Endothelial cell of umbilical vein (primary cell): ENCODE data around the gene OST4. TPM values are rescaled to one million over a fixed set of nuclear protein-coding genes. Genes with fewer than 3 reads are reported as not detected.

ENCODE experiments used
- BruUV-seq: library from RNA; stranded (reverse); fragments of 400-500 nt; replicated peaks from 2 replicates; lab custom pipeline; 2021; lab: Mats Ljungman, UMichigan
- CTCF ChIA-PET: fragments of 300-600, 350-600 bp; sonication (Branson Sonifier 250); formaldehyde crosslinking; loops from one replicate; lab custom pipeline; 2021; ENCODE audit warnings: antibody characterized with exemption, inconsistent platforms; lab: Charles Lee
- POLR2A ChIA-PET: fragments of 300-600, 350-600 bp; sonication (Branson Sonifier 250); formaldehyde crosslinking; loops from one replicate; lab custom pipeline; 2021; ENCODE audit warnings: antibody characterized with exemption, inconsistent platforms; lab: Charles Lee
- DNase-seq: peaks from one replicate; pipeline ENCODE4 v3.0.0-alpha.2; 2011; ENCODE audit warnings: low read depth, low spot score
- FAIRE-seq: peaks from 2 replicates; lab custom pipeline; 2011; peaks lifted over from hg19 to GRCh38; lab: Jason Lieb, UNC
- H2AFZ ChIP-seq: 2 replicates; pipeline ENCODE4 v1.6.0; 2012; ENCODE audit warnings: low read depth, low read length, control low read depth, inconsistent platforms
- H3K27ac ChIP-seq: 2 replicates; pipeline ENCODE4 v1.5.1; 2011; ENCODE audit warnings: low read depth, mild to moderate bottlenecking, control low read depth, low read length, moderate library complexity; ENCODE audit not compliant: insufficient read depth
- H3K27me3 ChIP-seq, 2 experiments: 2 replicates each; pipeline versions ENCODE4 v1.6.0 to v1.6.1; 2011; ENCODE audit warnings: low read length in 2 of 2, mixed read lengths in 1 of 2; ENCODE audit not compliant: control insufficient read depth in 2 of 2, insufficient read depth in 2 of 2
- H3K36me3 ChIP-seq, 2 experiments: 2 replicates in 1 of 2; 3 replicates in 1 of 2; pipeline ENCODE4 v1.5.1; 2011; ENCODE audit warnings: low read length in 2 of 2, mild to moderate bottlenecking in 1 of 2, moderate library complexity in 1 of 2; ENCODE audit not compliant: control insufficient read depth in 2 of 2, insufficient read depth in 2 of 2; ENCODE audit errors: extremely low read depth in 1 of 2
- H3K4me1 ChIP-seq: 3 replicates; pipeline ENCODE4 v1.5.1; 2011; ENCODE audit warnings: mild to moderate bottlenecking, low read length; ENCODE audit not compliant: control insufficient read depth, insufficient read depth; ENCODE audit errors: extremely low read depth
- H3K4me2 ChIP-seq: 2 replicates; pipeline ENCODE4 v1.6.1; 2011; ENCODE audit warnings: low read length, control low read depth, mixed read lengths; ENCODE audit not compliant: insufficient read depth
- H3K4me3 ChIP-seq, 3 experiments: fragments of 200-600 bp in 1 of 3; sonication (generic), shearing (Covaris generic) in 1 of 3; replicated peaks in 1 of 3; 2 replicates each; pipeline ENCODE4 v1.5.1; 2011 to 2016; ENCODE audit warnings: control low read depth in 3 of 3, low read length in 3 of 3, mild to moderate bottlenecking in 2 of 3, inconsistent platforms in 1 of 3, low read depth in 1 of 3, moderate library complexity in 1 of 3; ENCODE audit not compliant: insufficient read depth in 1 of 3
- H3K79me2 ChIP-seq: 2 replicates; pipeline ENCODE4 v1.6.0; 2012; ENCODE audit warnings: low read length, inconsistent platforms; ENCODE audit not compliant: control insufficient read depth, insufficient read depth
- H3K9ac ChIP-seq: replicated peaks from 2 replicates; pipeline ENCODE3; 2011; ENCODE audit warnings: low read length, control low read depth; ENCODE audit not compliant: insufficient read depth; ENCODE audit errors: extremely low read depth
- H3K9me1 ChIP-seq: replicated peaks from 3 replicates; pipeline ENCODE4 v1.6.0; 2011; ENCODE audit warnings: mild to moderate bottlenecking, low read length; ENCODE audit not compliant: control insufficient read depth, insufficient read depth; ENCODE audit errors: extremely low read depth
- H3K9me3 ChIP-seq: replicated peaks from 2 replicates; pipeline ENCODE4 v1.5.1; 2012; ENCODE audit warnings: low read length, inconsistent platforms; ENCODE audit not compliant: control insufficient read depth, insufficient read depth
- H4K20me1 ChIP-seq: replicated peaks from 2 replicates; pipeline ENCODE3; 2011; ENCODE audit warnings: mild to moderate bottlenecking, low read length; ENCODE audit not compliant: control insufficient read depth, insufficient read depth; ENCODE audit errors: extremely low read depth
- EZH2 ChIP-seq: IDR thresholded peaks from 2 replicates; pipeline ENCODE4 v1.6.1; 2012; ENCODE audit warnings: borderline replicate concordance, low read depth, mild to moderate bottlenecking, moderate library complexity, low read length, inconsistent platforms; ENCODE audit not compliant: severe bottlenecking
- FOS ChIP-seq: IDR thresholded peaks from 2 replicates; pipeline ENCODE4 v1.6.1; 2011; ENCODE audit warnings: mild to moderate bottlenecking, low read length, moderate library complexity, borderline replicate concordance; ENCODE audit not compliant: insufficient read depth
- GATA2 ChIP-seq: IDR thresholded peaks from 2 replicates; pipeline ENCODE4 v1.7.0; 2011; ENCODE audit warnings: low read depth, mild to moderate bottlenecking, moderate library complexity, mixed read lengths, low read length; ENCODE audit not compliant: insufficient read length, insufficient read depth
- JUN ChIP-seq: IDR thresholded peaks from 2 replicates; pipeline ENCODE4 v1.6.1; 2011; ENCODE audit warnings: borderline replicate concordance, low read depth; ENCODE audit not compliant: insufficient read length, insufficient read depth
- MAX ChIP-seq: IDR thresholded peaks from 2 replicates; pipeline ENCODE4 v1.6.1; 2011; ENCODE audit not compliant: insufficient read depth, insufficient read length
- MYC ChIP-seq: IDR thresholded peaks from one replicate; pipeline ENCODE4 v1.6.1; 2011; ENCODE audit warnings: mild to moderate bottlenecking, low read depth, low read length
- POLR2A ChIP-seq: IDR thresholded peaks from 2 replicates; pipeline ENCODE4 v1.6.1; 2012; ENCODE audit warnings: low read depth, mild to moderate bottlenecking, control low read depth, low read length
- POLR2AphosphoS5 ChIP-seq: IDR thresholded peaks from 2 replicates; pipeline ENCODE4 v1.6.1; 2012; ENCODE audit warnings: low read depth, mild to moderate bottlenecking, control low read depth, low read length, moderate library complexity; ENCODE audit not compliant: insufficient read depth
- dilution Hi-C: fragments of 300-500 bp; cut with MboI; formaldehyde crosslinking; loops from one replicate; pipeline ENCODE4 v1.15.0; 2019; ENCODE audit warnings: low sequenced_read_pairs; ENCODE audit not compliant: extremely low pct_ligation_motif_present
- intact Hi-C: fragments of 100-400 bp; cut with micrococcal nuclease; formaldehyde crosslinking; loops from one replicate; pipeline ENCODE4 v1.10.0; 2022
- polyA plus RNA-seq, 4 experiments: library from polyadenylated mRNA; depleted of rRNA in 3 of 4; stranded (reverse) in 3 of 4; unstranded in 1 of 4; fragments of >200 nt; gene quantifications; 2 replicates each; pipeline versions ENCODE4 v1.2.1 to v1.2.3, GENCODE V29; 2011 to 2012; ENCODE audit warnings: missing spikeins in 1 of 4
- total RNA-seq: library from RNA; stranded (reverse); gene quantifications from 2 replicates; pipeline ENCODE4 v1.2.3, GENCODE V29; 2021
- TF ChIP-seq, protein P1 (sequence below), 2 donors: IDR thresholded peaks; 1 replicate in 1 of 2; 2 replicates in 1 of 2; pipeline ENCODE4 v1.5.1; 2011; ENCODE audit warnings: low read length in 2 of 2, mild to moderate bottlenecking in 2 of 2, moderate library complexity in 2 of 2, control low read depth in 1 of 2, inconsistent platforms in 1 of 2, low read depth in 1 of 2; ENCODE audit not compliant: insufficient read depth in 1 of 2; ENCODE audit errors: extremely low read depth in 1 of 2

Gene OST4
- total and polyA plus RNA-seq, 2 donors (not counting 3 experiments of a cell fraction or from before 2014, with no cell fraction given), result 415 to 1,189 TPM

DNA sequence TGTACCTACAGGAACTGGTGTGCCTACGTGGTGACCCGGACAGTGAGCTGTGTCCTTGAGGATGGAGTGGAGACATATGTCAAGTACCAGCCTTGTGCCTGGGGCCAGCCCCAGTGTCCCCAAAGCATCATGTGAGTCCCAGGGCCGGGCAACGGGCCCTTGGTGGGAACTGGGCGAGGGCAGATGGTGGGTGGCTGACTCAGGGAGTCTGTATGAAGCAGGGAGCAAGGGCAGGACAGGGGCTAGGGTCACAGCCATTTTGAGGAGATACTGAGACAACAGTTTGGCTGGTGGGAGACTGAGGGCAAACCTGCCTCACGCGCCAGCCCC, 8.7 kb upstream of the OST4 start:
- no peak overlapping the region for H3K9ac ChIP-seq
- POLR2A ChIA-PET, result no interaction called here
- intact Hi-C loops (no loop called here), dilution Hi-C loops (no loop called here)
- H2AFZ ChIP-seq, result no peak overlapping the region
- CTCF ChIA-PET, result interaction anchor here (1.0 kb wide), 1 partner anchor 15 kb away, joined by 3 read pairs; no protein-coding TSS in a partner anchor
- no peak for TF ChIP-seq GATA2
- no peak for TF ChIP-seq FOS
- no peak for TF ChIP-seq JUN
- TF ChIP-seq POLR2AphosphoS5, result no peak
- no peak for TF ChIP-seq MYC
- no peak for TF ChIP-seq MAX
- TF ChIP-seq, protein P1, sequence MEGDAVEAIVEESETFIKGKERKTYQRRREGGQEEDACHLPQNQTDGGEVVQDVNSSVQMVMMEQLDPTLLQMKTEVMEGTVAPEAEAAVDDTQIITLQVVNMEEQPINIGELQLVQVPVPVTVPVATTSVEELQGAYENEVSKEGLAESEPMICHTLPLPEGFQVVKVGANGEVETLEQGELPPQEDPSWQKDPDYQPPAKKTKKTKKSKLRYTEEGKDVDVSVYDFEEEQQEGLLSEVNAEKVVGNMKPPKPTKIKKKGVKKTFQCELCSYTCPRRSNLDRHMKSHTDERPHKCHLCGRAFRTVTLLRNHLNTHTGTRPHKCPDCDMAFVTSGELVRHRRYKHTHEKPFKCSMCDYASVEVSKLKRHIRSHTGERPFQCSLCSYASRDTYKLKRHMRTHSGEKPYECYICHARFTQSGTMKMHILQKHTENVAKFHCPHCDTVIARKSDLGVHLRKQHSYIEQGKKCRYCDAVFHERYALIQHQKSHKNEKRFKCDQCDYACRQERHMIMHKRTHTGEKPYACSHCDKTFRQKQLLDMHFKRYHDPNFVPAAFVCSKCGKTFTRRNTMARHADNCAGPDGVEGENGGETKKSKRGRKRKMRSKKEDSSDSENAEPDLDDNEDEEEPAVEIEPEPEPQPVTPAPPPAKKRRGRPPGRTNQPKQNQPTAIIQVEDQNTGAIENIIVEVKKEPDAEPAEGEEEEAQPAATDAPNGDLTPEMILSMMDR (IDR thresholded peaks at IDR 0.05; ENCODE audit: extremely low read depth in 1 of 2, insufficient read depth in 1 of 2, low read depth in 1 of 2, low read length in 2 of 2), result no peak
- TF ChIP-seq EZH2, result no peak
- no peak for TF ChIP-seq POLR2A
- no peak for FAIRE-seq
- H3K36me3 ChIP-seq, result no peaks in the 10 kb centered on the region
- H3K9me1 ChIP-seq, result no peaks in the 10 kb centered on the region
- no peaks in the 10 kb centered on the region for H3K27me3 ChIP-seq
- H3K9me3 ChIP-seq, result no peaks in the 10 kb centered on the region
- H3K4me3 ChIP-seq, result no peak overlapping the region
- DNase-seq, result no peak
- H4K20me1 ChIP-seq, result no peaks in the 10 kb centered on the region
- no peak overlapping the region for H3K27ac ChIP-seq
- no peaks in the 10 kb centered on the region for H3K79me2 ChIP-seq
- no peak overlapping the region for H3K4me2 ChIP-seq
- peaks cover 8% of the 10 kb centered on the region for H3K4me1 ChIP-seq
- no TSS peak for BruUV-seq
